NCI-H1105 treated with DMSO at 0.1 percent for 48 hours (cell line): ENCODE results near the gene CALHM4.
A peak's percentile ranks its signal among the peaks of the same experiment; 100 is the strongest.

Experiments
- DNase-seq: peaks from one replicate; lab custom pipeline; 2025; lab: John Stamatoyannopoulos, UW

Gene CALHM4, protein sequence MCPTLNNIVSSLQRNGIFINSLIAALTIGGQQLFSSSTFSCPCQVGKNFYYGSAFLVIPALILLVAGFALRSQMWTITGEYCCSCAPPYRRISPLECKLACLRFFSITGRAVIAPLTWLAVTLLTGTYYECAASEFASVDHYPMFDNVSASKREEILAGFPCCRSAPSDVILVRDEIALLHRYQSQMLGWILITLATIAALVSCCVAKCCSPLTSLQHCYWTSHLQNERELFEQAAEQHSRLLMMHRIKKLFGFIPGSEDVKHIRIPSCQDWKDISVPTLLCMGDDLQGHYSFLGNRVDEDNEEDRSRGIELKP

DNA sequence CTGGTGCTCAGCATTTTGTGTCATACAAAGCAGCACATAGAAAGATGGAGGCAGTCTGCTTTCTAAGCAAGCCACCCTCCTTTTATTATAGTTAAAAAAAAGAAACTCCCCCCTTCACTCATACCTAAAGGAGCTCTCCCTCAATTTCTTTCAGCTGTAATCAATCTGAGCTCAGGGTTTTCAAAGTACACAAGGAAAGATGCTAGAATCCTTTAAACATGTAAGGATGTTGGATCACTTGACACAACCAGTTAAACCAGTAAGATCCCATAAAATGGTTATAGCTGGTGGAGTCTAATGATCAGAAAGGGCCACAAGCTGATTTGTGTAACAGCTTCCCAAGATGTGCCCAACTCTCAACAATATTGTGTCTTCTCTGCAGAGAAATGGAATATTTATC, at the start of gene CALHM4:
Gene CALHM4 (plus strand): TSS at position 301 of the 400 bp plus-strand sequence. CDS start 43 bp downstream, at position 344.
- no peak for DNase-seq

DNA sequence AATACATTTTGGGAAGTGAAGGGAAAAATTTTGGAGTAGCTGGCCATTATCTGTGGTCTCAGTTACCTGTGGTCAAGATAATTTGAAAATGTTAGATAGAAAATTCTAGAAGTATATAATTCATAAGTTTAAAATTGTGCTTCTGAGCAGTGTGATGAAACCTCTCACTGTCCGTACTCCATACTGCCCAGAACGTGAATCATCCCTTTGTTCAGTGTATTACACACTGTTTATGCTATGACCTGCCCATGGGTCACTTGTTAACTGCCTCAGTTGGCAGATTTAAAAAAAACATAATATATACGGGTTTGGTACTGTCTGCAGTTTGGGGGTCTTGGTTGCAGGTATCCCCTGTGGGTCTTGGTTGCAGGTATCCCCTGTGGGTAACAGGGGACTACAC, 46.2 kb upstream of the CALHM4 start:
- no peak for DNase-seq

DNA sequence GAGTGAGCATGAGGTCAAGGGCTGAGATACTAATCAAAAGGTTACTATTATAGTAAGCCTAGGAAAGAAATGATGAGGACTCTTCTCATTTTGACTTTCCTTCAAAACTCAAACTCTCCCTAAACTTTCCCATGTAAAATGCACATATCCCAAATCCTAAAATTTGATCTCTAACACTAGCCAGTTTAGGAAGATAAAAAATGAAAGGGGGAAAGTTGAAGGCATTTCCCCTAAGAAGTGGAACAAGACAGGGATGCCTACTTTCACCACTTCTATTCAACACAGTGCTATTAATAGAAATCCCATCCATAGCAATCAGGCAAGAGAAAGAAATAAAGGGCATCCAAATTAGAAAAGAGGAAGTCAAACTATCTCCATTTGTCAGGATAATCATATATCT, 45.0 kb upstream of the CALHM4 start:
- DNase-seq: no peak

DNA sequence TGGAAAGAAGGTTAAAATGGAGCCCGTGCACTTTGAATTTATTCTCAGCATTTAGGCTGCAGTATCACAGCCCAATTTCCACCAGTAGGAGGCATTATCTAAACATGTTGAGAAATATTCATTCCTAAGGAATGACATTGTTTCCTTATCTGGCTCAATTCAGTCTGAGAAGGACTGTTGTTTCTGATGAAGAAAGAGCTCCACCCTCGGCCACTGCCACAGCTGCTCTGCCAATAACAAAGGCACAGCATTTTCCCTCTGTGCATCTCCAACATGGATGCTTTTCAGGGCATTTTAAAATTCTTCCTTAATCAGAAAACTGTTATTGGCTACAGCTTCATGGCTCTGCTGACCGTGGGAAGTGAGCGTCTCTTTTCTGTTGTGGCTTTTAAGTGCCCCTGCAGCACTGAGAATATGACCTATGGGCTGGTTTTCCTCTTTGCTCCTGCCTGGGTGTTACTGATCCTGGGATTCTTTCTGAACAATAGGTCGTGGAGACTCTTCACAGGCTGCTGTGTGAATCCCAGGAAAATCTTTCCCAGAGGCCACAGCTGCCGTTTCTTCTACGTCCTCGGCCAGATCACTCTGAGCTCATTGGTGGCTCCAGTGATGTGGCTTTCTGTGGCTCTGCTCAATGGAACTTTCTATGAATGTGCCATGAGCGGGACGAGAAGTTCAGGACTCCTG, 42.0 kb upstream of the CALHM4 start, which contains the start of gene CALHM5:
Gene CALHM5 (plus strand): TSS at position 216 of the 687 bp plus-strand sequence. CDS start 58 bp downstream, at position 274.
- DNase-seq: no peak

DNA sequence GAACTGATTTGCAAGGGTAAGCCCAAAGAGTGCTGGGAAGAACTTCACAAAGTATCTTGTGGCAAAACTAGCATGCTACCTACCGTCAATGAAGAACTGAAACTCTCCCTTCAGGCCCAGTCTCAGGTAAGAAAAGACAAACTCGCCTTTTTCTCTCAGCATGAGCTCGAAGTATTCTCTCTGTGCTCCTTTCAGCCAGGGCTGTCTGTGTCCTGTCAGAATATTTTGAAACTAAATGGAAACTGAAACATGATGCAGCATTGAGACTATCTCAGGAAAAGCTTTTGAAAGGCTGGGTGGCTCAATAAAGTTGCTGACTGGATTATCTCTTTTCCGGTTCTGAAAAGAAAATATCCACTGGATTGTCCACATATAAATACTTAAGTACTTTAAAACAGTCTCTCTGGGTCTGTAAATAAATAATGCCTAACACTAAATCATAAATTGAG, 41.4 kb upstream of the CALHM4 start:
- no peak for DNase-seq

DNA sequence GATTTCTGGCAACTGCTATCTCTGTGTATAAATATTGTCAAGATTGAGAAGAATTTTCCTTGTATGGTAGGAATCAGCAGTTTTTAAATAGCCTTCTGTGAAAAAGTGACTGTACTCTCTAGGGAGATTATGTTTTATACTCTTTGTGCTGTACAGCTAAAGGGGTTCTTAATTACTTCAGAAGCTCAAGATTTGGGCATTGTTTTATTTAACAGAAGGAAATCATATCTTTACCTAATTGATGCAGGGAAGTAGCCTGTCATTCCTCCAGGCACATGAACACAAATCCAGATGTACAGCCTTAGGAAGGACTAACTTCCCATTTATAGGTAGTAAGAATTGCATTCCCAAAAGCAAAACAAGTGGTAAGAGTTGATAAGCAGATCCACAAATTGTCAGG, 40.8 kb upstream of the CALHM4 start:
- no peak for DNase-seq

DNA sequence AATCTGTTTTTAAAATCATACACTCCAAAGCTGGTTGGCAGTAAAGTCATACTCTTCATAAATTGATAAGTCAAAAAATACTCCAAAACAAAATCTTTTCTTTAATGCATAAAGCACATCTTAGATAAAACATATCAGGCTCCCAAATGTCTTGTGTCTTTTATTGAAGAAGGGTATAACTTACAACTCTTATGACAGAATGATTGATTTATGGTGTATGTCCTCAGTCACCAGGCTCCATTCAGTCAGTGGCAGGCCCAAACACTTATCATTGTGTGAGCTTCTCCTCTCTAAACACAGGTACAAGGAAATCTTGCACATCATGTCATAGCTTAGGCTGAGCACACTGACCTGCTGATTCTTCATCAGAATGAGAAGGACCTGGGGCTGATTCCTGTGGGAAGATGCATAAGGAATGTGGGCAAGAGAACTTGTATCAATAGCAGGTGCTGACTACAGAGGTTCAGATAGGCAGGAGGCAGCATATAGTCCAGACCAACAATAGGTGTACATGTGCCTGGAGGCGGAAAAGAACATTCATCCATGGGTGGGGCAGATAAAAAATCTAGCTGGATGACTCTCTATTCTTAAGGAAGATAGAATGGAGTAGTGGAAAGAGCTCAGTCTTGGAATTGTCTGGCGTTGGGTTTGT, 40.2 kb upstream of the CALHM4 start:
- DNase-seq: no peak

DNA sequence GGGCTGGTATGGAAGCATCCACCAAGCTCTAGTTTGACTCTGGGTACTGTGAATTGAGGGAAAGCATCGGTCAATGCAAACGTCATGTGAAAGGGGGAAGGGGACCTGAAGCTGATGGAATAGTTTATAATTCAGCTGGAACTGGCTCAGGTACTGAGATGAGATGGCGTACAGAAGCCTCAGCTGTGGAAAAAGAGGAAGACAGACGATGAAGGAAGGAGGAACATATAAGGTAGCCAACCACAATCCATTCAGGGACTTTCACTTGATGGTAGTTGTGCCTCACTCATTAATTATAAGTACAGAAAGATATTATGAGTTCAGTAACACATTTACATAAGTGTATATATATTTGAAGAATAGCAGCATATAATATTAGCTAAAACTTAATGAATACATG, 39.4 kb upstream of the CALHM4 start:
- DNase-seq: no peak

DNA sequence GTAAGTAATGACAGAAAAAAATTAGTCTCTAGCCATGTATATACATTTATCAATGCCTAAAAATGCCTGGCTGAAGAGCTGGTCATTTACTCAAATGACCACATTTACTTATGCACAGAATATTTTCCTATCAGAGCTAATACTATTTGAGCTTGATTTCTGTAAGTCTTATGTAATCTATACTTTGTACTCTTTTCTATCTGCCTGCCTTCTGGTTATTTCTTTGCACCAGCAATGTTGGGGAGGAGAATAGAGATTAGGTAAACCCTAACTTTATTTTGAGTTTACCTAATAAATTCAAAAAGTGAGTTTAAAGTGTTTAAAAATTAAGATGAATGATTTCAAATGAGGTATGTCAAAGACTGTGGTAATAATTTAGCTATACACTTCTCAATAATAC, 38.4 kb upstream of the CALHM4 start:
- no peak for DNase-seq

DNA sequence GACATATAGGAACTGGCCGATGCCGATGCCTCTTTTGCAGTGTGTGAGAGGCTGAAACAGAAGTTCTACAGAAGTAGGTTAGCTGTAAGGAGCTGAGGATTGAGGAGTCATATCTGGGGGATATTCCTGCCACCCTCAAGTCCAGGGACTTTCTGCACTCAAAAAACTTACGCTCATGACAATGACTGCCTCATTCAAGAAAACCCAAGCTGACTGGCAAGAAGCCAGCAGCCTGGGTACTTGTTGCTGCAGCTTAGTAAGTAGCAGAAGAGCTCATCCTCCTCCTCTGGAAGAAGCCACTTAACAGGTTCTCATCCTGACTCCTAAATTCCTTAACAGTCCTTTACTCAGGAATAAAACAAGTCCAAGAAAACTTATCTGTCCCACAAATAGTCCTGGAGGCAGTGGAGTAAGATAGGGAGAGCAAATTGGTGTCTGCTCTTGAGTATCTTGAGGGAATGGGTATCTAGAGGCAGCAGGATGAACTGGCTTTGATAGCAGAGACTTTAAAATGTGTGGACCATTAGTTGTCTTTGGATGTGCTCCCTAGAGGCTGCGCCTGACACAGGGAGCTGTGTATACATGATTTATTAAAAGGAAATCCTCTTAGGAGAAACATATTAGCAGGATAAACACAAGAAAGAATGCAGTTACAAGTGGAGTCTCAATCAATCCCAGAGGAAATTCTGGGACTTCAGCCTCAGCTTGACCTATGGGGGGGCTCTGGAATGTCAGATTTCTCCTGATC, 34.8 kb upstream of the CALHM4 start:
- DNase-seq: no peak

DNA sequence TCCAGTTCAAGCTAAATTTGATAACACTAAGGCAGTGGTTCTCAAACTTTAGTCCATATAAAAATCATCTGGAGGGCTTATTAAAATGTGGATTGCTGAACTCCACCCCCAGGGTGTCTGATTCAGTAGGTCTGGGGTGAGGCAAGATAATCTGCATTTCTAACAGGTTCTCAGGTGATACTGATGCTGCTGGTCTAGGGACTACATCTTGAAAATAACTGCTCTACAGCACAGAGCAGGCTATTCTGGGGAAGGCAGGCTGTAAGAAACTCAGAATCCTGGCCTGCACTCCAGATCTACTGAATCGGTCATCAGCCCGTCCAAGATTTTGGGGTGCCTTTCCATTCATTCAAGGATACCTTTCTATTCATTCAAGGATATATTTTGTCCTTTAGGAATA, 30.7 kb upstream of the CALHM4 start:
- no peak for DNase-seq

DNA sequence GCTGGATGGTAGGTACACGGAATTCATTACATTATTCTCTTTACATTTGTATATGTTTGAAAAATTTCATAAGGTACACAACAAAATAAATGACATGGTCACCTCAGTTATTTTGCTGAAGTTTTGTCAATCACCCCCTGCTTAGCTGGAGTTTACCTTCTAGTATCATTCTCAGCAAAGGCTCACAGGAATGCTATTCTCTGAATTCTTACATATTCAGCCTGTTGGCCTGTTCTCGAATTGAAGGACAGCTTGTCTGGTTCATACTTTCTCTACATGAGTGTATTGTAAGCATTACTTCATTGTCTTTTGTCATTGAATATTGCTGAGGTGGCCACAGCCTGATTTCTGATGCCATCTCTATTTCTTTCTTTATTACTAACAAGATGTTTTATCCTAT, 29.3 kb upstream of the CALHM4 start:
- DNase-seq: no peak

DNA sequence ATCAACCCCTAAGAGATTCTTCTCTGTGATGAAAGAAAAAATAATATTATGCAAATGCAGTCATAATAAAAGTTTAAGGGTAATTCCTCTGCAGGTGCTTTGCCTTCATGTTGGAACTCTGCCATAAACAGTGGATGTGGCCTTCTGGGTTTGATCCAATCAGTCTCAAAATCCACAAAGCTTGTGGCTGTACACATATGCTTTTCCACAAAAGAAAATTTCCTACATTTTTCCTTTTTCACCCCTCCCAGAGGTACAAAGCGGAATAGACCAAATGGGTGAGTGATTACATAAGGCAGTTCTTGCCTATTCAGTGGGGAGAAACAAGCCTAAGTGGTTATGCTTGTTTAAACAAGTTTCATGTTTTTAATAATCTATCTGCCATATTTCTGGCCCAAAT, 25.4 kb upstream of the CALHM4 start:
- DNase-seq: peak; percentile 37

DNA sequence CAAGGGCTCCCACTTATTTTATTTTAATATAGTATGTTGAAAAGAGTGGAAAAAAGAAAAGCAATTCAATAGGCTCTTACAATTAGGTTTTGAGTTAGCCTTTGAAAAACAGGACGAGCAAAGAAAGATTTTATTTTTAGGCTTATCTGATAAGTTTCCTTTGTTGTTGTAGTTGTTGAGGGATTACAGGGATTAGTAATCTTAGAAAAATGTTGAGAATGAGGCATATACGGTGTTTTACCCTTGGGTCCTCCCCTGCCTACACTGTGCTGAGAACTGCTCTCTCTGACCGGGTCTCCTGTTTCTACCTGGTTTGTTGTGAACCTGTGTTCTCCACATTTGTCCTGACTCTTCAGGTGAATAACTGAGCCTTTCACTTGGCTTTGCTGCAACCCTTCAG, 24.8 kb upstream of the CALHM4 start:
- DNase-seq: no peak

DNA sequence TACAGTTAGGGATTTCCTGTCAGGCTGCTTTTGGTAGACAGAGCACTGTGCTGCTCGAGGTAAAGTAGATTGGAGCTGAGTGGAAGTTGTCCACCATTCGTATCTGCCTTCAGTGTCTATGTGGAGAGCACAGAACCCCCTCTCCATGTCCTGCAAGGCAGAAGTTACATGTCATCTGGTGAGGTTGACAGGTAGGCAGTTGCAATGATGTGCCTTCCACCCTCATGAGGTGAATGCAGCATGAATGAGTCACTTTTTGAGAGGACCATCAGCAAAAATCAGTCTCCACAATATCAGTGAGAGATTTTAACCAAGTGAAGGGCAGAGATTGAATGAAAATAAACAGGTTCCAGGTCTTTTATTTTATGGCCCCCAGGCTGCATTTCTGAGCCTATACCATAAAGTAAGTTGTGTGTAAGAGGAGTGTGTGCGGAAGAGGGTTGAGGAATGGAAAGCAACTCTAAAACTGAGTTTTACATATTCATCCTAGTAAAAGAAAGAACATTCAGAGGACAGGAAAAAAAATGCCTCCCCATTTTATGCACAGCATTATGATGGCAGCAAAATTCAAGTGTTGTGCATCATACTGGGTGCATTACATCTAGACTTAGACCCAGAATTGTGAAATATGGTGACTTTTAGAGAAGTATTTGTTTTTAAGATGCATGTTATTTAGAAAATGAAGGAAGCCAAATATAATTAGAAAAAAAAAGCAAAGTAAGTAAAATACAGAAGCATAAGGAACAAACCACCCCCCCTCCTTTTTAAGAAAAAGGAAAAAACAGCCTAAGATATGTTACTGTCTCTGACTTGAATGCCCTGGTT, 23.9 kb upstream of the CALHM4 start:
- DNase-seq: no peak

DNA sequence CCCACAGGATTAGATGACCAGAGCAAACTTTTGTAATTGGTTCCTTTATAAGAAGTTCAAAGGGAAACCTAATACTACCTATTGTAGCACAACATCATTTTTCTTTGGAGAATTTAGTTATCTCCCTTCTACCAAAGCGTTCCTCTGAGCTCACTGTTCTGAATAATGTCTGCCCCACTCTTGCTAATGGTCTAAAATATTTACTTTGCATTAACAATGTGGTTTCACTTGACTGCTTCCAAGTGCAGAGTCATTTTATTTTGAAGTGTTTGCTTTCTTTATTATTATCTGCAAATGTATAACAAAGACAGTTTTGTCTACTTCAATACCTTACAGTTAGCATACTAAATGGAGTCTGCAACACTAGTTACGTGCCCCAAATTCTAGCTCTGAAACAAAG, 23.1 kb upstream of the CALHM4 start:
- DNase-seq: peak; percentile 97

DNA sequence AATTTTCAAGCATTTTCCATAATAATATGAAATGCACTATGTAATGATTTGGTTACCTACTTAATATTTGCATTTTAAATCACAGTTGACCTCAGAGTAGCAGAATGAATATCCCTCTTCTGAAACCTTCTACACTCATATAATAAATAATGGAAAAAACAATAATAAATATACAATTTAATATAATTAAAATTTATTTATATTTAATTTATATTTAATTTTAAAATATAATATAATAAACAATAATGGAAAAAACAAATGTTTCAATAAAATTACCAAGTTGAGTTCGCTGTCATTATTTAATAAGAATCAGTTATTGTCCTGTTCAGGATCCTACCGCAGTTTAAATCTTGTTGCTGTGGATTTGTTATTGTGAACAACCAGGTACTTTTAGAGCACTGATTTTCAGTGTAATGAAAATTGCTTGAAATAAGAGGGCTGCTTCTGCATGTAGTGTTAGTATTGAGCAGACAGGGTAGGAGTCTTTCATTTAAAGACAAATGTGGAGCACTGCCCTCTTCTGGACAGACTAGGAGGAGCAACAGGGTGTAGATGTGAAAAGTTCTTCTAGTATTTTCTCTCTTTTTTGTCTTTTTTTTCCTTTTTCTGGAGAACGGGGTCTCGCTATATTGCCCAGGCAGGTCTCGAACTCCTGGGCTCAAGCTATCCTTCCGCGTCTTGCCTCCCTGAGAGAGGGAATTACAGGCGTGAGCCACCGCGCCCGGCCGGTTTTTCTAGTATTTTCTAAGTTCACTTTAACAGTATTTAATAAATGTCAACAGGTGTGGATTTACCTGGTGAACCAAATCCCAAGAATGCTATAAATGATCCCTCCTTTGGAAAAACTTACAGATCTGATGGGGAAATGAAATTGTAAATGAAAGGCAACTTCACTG, 21.6 kb upstream of the CALHM4 start:
- peak; percentile 66 for DNase-seq

DNA sequence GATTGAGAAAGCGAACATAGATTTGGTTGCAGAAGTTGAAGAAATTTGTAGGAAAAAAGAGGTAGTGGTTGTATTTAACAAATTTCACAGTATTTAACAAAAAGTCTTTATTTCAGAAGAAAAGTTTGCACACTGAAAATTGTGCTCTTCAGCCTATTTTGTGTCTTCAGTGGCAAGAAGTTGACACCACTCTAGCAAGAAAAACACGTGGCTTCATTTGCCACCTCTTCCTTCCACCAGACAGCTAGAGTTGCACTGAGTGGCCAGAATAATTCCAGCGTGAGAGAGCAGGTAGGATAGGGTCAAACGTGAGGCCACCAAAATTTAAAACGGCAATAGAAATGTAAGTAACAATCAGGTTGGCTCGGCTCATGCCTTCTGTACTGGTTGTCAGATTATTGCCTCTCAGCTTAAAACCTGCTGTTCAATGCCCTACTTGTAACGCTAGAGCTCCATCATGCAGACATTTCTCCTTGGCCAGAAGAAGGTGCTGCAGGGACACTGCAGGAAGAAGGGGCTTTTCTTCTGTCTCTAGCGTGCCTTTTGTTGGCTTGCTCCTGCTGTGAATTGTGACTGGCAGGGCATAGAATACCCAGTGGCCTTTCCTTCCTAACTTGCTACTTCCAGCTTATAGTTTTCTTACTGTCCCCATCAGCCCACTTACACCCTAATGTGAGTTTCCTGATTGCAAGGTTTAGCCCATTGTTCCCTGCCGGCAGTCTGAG, 20.2 kb upstream of the CALHM4 start:
- DNase-seq: no peak

DNA sequence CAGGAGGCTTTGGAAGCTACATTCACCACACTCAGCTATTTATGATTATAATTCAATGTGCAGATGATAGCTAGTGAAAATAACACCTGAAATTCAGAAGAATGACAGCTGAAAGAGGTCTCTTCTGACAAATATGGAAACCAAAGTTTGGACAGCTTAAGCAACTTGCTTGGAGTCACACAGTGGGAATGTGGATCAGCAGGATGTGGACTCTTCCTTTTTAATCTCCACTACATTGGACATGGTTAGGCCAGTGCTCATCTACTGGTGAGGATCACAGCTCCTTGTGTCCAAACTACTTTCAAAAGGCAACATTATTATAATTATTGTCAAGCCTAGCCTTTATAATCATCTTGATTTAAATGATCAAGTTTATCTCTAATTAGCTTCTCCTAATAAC, 18.4 kb upstream of the CALHM4 start:
- DNase-seq: no peak

DNA sequence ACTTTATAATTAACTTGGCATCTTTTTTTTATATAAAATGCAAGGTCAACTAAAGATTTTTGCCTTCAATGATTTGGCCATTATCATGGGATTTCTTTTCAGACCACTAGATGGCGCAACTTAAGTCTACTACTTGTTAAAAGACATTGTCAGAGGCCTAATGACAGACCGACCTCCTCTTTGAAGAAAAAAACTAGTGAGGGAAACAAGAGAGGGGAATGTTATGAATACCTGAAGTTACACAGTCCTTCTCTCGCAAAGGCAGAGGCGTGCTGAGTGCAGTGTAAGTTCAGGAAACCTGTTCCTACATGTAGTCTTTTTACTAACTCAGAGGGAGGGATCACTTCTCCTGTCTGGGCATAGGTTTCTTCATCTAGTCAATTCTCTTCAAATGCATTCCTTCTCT, 17.3 kb upstream of the CALHM4 start:
- DNase-seq: peak; percentile 71
